Esophagus squamous epithelium (tissue), 5 donors: ENCODE data around the gene DNAH7. TPM values are rescaled to one million over a fixed set of nuclear protein-coding genes. Genes with fewer than 3 reads are reported as not detected.

Experiments used
- DNase-seq: peaks from one replicate; lab custom pipeline; 2025; lab: John Stamatoyannopoulos, UW
- H3K27ac ChIP-seq, 4 donors: fragments of 200-600 bp; sonication (generic); one replicate each; pipeline ENCODE4 v1.5.1; 2016 to 2019; ENCODE audit warnings: mild to moderate bottlenecking in 1 of 4
- H3K27me3 ChIP-seq, 4 donors: fragments of 200-600 bp; sonication (generic); 1 replicate in 3 of 4; 2 replicates in 1 of 4; pipeline versions ENCODE4 v1.5.1 to v1.6.0; 2017 to 2021; ENCODE audit warnings: antibody characterized with exemption in 1 of 4
- H3K36me3 ChIP-seq, 3 donors: fragments of 200-600 bp; sonication (generic); one replicate each; pipeline ENCODE4 v1.5.1; 2016 to 2019
- H3K4me1 ChIP-seq, 3 donors: fragments of 200-600 bp; sonication (generic); one replicate each; pipeline ENCODE4 v1.5.1; 2017 to 2019
- H3K4me3 ChIP-seq, 4 donors: fragments of 200-600 bp; sonication (generic); 1 replicate in 3 of 4; 2 replicates in 1 of 4; pipeline ENCODE4 v1.5.1; 2016 to 2019; ENCODE audit warnings: mild to moderate bottlenecking in 2 of 4, moderate library complexity in 1 of 4
- H3K9me3 ChIP-seq, 3 donors: fragments of 200-600 bp; sonication (generic); one replicate each; pipeline ENCODE4 v1.5.1; 2016 to 2019
- CTCF ChIP-seq, 6 experiments: fragments of 450-650 bp in 4 of 6; fragments of 200-600 bp in 2 of 6; sonication (generic) in 2 of 6; IDR thresholded peaks; one replicate each; pipeline ENCODE4 v1.5.1; 2016 to 2019; ENCODE audit warnings: antibody characterized with exemption in 6 of 6, mild to moderate bottlenecking in 4 of 6, moderate library complexity in 4 of 6
- POLR2A ChIP-seq, 4 donors: fragments of 450-650 bp; IDR thresholded peaks; one replicate each; pipeline ENCODE4 v1.6.1; 2017; ENCODE audit warnings: antibody characterized with exemption in 4 of 4, mild to moderate bottlenecking in 4 of 4, moderate library complexity in 3 of 4
- WGBS, 2 donors: methylation state at CpG; one replicate each; pipeline ENCODE4 v1.1.5; 2018; 5-methylcytosine and 5-hydroxymethylcytosine counted together
- intact Hi-C: fragments of 100-400 bp; cut with DNase I; formaldehyde crosslinking; loops from one replicate; pipeline ENCODE4 v1.15.0; 2022
- total RNA-seq, 4 donors: library from RNA; depleted of rRNA; stranded (reverse); fragments of >200 nt; gene quantifications; one replicate each; pipeline ENCODE4 v1.1.0, GENCODE V29; 2016
- donor health status: DM: yes; HTN: yes; CAD: no.

Gene DNAH7
- total RNA-seq, 4 donors from 2014 or later: 0.15 to 0.76 (median 0.28) TPM

GRCh38 chr2:195836002-195836401, 232.6 kb downstream of the DNAH7 start:
- WGBS, 2 donors: 79 to 100% methylated on average over 1 to 2 of the region's 2 CpGs

GRCh38 chr2:195834836-195835235, 233.8 kb downstream of the DNAH7 start:
- no peaks in the 10 kb centered on the region for H3K36me3 ChIP-seq
- H3K4me3 ChIP-seq: no peak overlapping the region
- no peaks in the 10 kb centered on the region for H3K9me3 ChIP-seq
- intact Hi-C loops: no loop called here
- WGBS, 2 donors: 88 to 93% methylated on average over 1 of the region's 1 CpG
- TF ChIP-seq POLR2A (IDR thresholded peaks at IDR 0.05) (no peak), CTCF (IDR thresholded peaks at IDR 0.05) (no peak)
- no peak for DNase-seq
- no peaks in the 10 kb centered on the region for H3K4me1 ChIP-seq
- H3K27ac ChIP-seq: no peak overlapping the region
- H3K27me3 ChIP-seq: no peaks in the 10 kb centered on the region

More at GRCh38 chr2:195836002-195836401, 232.6 kb downstream of the DNAH7 start:
- no peaks in the 10 kb centered on the region for H3K36me3 ChIP-seq
- no peaks in the 10 kb centered on the region for H3K9me3 ChIP-seq
- H3K4me3 ChIP-seq: no peak overlapping the region
- no peaks in the 10 kb centered on the region for H3K4me1 ChIP-seq
- no peaks in the 10 kb centered on the region for H3K27me3 ChIP-seq
- intact Hi-C loops: no loop called here
- H3K27ac ChIP-seq: no peak overlapping the region
- TF ChIP-seq POLR2A (IDR thresholded peaks at IDR 0.05): no peak
- no peak for TF ChIP-seq CTCF (IDR thresholded peaks at IDR 0.05)
- DNase-seq: no peak

GRCh38 chr2:195830968-195831950, 237.4 kb downstream of the DNAH7 start:
- intact Hi-C loops: no loop called here
- WGBS, 2 donors: 49 to 52% methylated on average over 3 of the region's 3 CpGs
- Histone ChIP-seq H3K36me3 (no peaks in the 10 kb centered on the region), H3K27ac (no peak overlapping the region), H3K4me3 (no peak overlapping the region), H3K9me3 (no peaks in the 10 kb centered on the region), H3K27me3 (no peaks in the 10 kb centered on the region), H3K4me1 (no peaks in the 10 kb centered on the region)
- DNase-seq: no peak
- TF ChIP-seq CTCF (IDR thresholded peaks at IDR 0.05) (no peak), POLR2A (IDR thresholded peaks at IDR 0.05) (no peak)

- DNase-seq: no peak
- Histone ChIP-seq H3K27me3 (no peaks in the 10 kb centered on the region), H3K4me3 (no peak overlapping the region), H3K9me3 (no peaks in the 10 kb centered on the region), H3K36me3 (no peaks in the 10 kb centered on the region), H3K27ac (no peak overlapping the region), H3K4me1 (no peaks in the 10 kb centered on the region)
- 82 to 96% methylated on average over 2 of the region's 2 CpGs for WGBS, 2 donors
- no peak for TF ChIP-seq POLR2A (IDR thresholded peaks at IDR 0.05)
- no peak for TF ChIP-seq CTCF (IDR thresholded peaks at IDR 0.05)
- intact Hi-C loops: no loop called here
Measured at GRCh38 chr2:195824478-195824877, 244.2 kb downstream of the DNAH7 start.

- WGBS, 2 donors: 81 to 84% methylated on average over 3 of the region's 3 CpGs
- no peak for DNase-seq
- Histone ChIP-seq H3K27me3 (no peaks in the 10 kb centered on the region), H3K27ac (no peak overlapping the region), H3K9me3 (no peaks in the 10 kb centered on the region), H3K36me3 (no peaks in the 10 kb centered on the region), H3K4me3 (no peak overlapping the region), H3K4me1 (no peaks in the 10 kb centered on the region)
- intact Hi-C loops: no loop called here
- TF ChIP-seq CTCF (IDR thresholded peaks at IDR 0.05) (no peak), POLR2A (IDR thresholded peaks at IDR 0.05) (no peak)
Measured at GRCh38 chr2:195823206-195823605, 245.4 kb downstream of the DNAH7 start.
